ENCODE measurements around the gene HNRNPUL2. TPM values are rescaled to one million over a fixed set of nuclear protein-coding genes. Genes with fewer than 3 reads are reported as not detected.

Gene HNRNPUL2
- total and polyA plus RNA-seq, 2 of the 4 experiments (the other 2 are of a cell fraction) = 3.9 to 30.2 TPM

DNA sequence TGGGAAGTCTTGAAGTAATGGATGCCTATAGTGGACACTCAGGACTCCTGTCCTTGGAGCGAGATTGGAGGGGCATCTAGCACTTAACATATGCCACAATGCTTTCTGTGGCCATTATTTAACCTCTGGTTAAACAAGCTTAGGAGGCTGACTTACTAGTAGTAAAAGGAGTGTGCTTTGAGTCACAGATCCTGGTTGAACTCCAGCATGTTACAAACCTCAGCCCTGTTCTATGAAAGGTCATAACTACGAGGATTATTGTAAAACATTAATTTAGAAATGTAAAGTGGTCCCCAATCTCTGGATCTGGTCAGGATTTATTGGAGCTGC, 54.1 kb downstream of the HNRNPUL2 start:
- no peak for ATAC-seq (ENCODE audit: low read depth)
- no peak overlapping the region for H3K18ac ChIP-seq (ENCODE audit: low read depth, low read length)
- no peak overlapping the region for H2BK15ac ChIP-seq (ENCODE audit: low read depth, low read length)
- peaks cover 16 to 49% of the 10 kb centered on the region in 2 experiments; a peak in 3 of 4 replicates for H3K79me1 ChIP-seq (ENCODE audit: low read depth in 1 of 2, low read length in 2 of 2)
- in situ Hi-C loops (cut with MboI; ENCODE audit: low sequenced_read_pairs) = no loop called here
- H4K20me1 ChIP-seq (ENCODE audit: insufficient read depth, low read length) = no peaks in the 10 kb centered on the region
- no peak overlapping the region for H4K8ac ChIP-seq (ENCODE audit: low read depth in 2 of 2, low read length in 2 of 2)
- H3K36me3 ChIP-seq (ENCODE audit: control insufficient read depth, insufficient read depth, low read length) = peaks cover 19% of the 10 kb centered on the region
- H3K4me2 ChIP-seq (ENCODE audit: low read depth, low read length) = 0 out of 2 replicates have a peak overlapping the region, but pooled peaks have one; percentile 7
- no peak overlapping the region for H3K56ac ChIP-seq (ENCODE audit: extremely low read depth, insufficient read depth, low read length)
- H3K4ac ChIP-seq (ENCODE audit: low read depth, low read length) = no peak overlapping the region
- H3K27me3 ChIP-seq (ENCODE audit: control insufficient read depth, insufficient read depth, low read length) = no peaks in the 10 kb centered on the region
- no TSS peak for BruUV-seq (replicated peaks)
- peak overlapping the region; percentile 29; the same call in 1 of the 2 replicates for H3K23ac ChIP-seq (ENCODE audit: low read depth, low read length)
- intact Hi-C loops (cut with micrococcal nuclease) = no loop called here
- H3K9me1 ChIP-seq (ENCODE audit: insufficient read depth, low read length) = no peaks in the 10 kb centered on the region
- no peak overlapping the region for H2BK120ac ChIP-seq (ENCODE audit: low read depth, low read length)
- no peak overlapping the region for H3K4me3 ChIP-seq (ENCODE audit: insufficient read depth, low read depth, low read length)
- H2AK9ac ChIP-seq (replicated peaks; ENCODE audit: low read depth, low read length, poor library complexity) = no peak overlapping the region
- dilution Hi-C loops (cut with HindIII; ENCODE audit: low sequenced_read_pairs, unreplicated experiment) = no loop called here
- H3K14ac ChIP-seq (replicated peaks; ENCODE audit: low read depth, low read length) = no peak overlapping the region
- H2BK5ac ChIP-seq (ENCODE audit: low read depth, low read length, poor library complexity, severe bottlenecking) = no peak overlapping the region
- peak; percentile 30 for DNase-seq
- no peak overlapping the region for H4K5ac ChIP-seq (ENCODE audit: low read depth, low read length)
- CTCF ChIA-PET = interaction anchor here (0.5 kb wide), 1 partner anchor 87 kb away, joined by 3 read pairs; no protein-coding TSS in a partner anchor
- H3K9ac ChIP-seq (ENCODE audit: low read depth, low read length) = peak overlapping the region; percentile 32; the same call in 1 of the 2 replicates
- no peaks in the 10 kb centered on the region for H3K9me3 ChIP-seq (ENCODE audit: control insufficient read depth, insufficient read depth, low read length)
- no peak overlapping the region for H2AFZ ChIP-seq (replicated peaks; ENCODE audit: low read length, poor library complexity)
- POLR2A ChIA-PET (ENCODE audit: unreplicated experiment) = interaction anchor here (0.6 kb wide), 1 partner anchor 159 kb away, joined by 4 read pairs; no protein-coding TSS in a partner anchor
- H3K27ac ChIP-seq (ENCODE audit: insufficient read depth, low read length) = no peak overlapping the region
- peaks cover 7% of the 10 kb centered on the region for H3K4me1 ChIP-seq (ENCODE audit: control insufficient read depth, insufficient read depth, low read length)
- TF ChIP-seq RFX5 (IDR thresholded peaks at IDR 0.05; ENCODE audit: low read depth, low read length) (no peak), BHLHE40 (IDR thresholded peaks at IDR 0.05; ENCODE audit: low read depth, low read length) (no peak), CEBPB (IDR thresholded peaks at IDR 0.05; ENCODE audit: low read depth, low read length) (no peak), MAFK (IDR thresholded peaks at IDR 0.05; ENCODE audit: low read depth, low read length) (no peak), MAZ (IDR thresholded peaks at IDR 0.05; ENCODE audit: borderline replicate concordance, low read depth, low read length) (no peak), POLR2A (IDR thresholded peaks at IDR 0.05; ENCODE audit: low read depth, low read length) (no peak), CHD1 (IDR thresholded peaks at IDR 0.05; ENCODE audit: low read depth, low read length) (no peak), SMC3 (IDR thresholded peaks at IDR 0.05; ENCODE audit: low read depth, low read length) (no peak), NFE2L2 (IDR thresholded peaks at IDR 0.05; ENCODE audit: low read depth, low read length) (no peak), RCOR1 (IDR thresholded peaks at IDR 0.05; ENCODE audit: insufficient replicate concordance, low read length) (no peak), RAD21 (IDR thresholded peaks at IDR 0.05; ENCODE audit: low read length) (no peak), FOS (IDR thresholded peaks at IDR 0.05; ENCODE audit: low read depth, low read length) (no peak), MXI1 (IDR thresholded peaks at IDR 0.05; ENCODE audit: borderline replicate concordance, low read depth, low read length) (no peak)
- TF ChIP-seq, protein P1, sequence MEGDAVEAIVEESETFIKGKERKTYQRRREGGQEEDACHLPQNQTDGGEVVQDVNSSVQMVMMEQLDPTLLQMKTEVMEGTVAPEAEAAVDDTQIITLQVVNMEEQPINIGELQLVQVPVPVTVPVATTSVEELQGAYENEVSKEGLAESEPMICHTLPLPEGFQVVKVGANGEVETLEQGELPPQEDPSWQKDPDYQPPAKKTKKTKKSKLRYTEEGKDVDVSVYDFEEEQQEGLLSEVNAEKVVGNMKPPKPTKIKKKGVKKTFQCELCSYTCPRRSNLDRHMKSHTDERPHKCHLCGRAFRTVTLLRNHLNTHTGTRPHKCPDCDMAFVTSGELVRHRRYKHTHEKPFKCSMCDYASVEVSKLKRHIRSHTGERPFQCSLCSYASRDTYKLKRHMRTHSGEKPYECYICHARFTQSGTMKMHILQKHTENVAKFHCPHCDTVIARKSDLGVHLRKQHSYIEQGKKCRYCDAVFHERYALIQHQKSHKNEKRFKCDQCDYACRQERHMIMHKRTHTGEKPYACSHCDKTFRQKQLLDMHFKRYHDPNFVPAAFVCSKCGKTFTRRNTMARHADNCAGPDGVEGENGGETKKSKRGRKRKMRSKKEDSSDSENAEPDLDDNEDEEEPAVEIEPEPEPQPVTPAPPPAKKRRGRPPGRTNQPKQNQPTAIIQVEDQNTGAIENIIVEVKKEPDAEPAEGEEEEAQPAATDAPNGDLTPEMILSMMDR (conservative IDR thresholded peaks at IDR 0.05; ENCODE audit: low read depth, low read length) = no peak
- TF ChIP-seq, protein P2, sequence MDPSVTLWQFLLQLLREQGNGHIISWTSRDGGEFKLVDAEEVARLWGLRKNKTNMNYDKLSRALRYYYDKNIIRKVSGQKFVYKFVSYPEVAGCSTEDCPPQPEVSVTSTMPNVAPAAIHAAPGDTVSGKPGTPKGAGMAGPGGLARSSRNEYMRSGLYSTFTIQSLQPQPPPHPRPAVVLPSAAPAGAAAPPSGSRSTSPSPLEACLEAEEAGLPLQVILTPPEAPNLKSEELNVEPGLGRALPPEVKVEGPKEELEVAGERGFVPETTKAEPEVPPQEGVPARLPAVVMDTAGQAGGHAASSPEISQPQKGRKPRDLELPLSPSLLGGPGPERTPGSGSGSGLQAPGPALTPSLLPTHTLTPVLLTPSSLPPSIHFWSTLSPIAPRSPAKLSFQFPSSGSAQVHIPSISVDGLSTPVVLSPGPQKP (IDR thresholded peaks at IDR 0.05; ENCODE audit: borderline replicate concordance, low read depth, low read length) = no peak
- TF ChIP-seq, protein P3, sequence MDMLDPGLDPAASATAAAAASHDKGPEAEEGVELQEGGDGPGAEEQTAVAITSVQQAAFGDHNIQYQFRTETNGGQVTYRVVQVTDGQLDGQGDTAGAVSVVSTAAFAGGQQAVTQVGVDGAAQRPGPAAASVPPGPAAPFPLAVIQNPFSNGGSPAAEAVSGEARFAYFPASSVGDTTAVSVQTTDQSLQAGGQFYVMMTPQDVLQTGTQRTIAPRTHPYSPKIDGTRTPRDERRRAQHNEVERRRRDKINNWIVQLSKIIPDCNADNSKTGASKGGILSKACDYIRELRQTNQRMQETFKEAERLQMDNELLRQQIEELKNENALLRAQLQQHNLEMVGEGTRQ (IDR thresholded peaks at IDR 0.05; ENCODE audit: low read depth, low read length) = no peak
- H2BK20ac ChIP-seq (ENCODE audit: low read depth, low read length) = no peak overlapping the region
- 0 out of 2 replicates have a peak overlapping the region, but pooled peaks have one; percentile 76 for H2AK5ac ChIP-seq (ENCODE audit: low read depth, low read length)
- no peak overlapping the region for H4K91ac ChIP-seq (ENCODE audit: insufficient read depth, low read depth, low read length)
- WGBS, 2 experiments (ENCODE audit: extremely low coverage in 2 of 2, insufficient read length in 1 of 2) = no CpG with 5 or more reads among the region's 2 CpGs

All from IMR-90 (cell line).